Fibroblast of skin of right quadriceps (primary cell): ENCODE results near the gene RBM25.

Experiments
- DNase-seq: peaks from one replicate; pipeline ENCODE4 v3.0.0-alpha.2; 2013

The RBM25 gene

GRCh38 chr14:73172500-73172899 is 114.2 kb downstream of the RBM25 start:
- DNase-seq, result no peak

GRCh38 chr14:73173092-73173735 is 114.9 kb downstream of the RBM25 start:
- DNase-seq, result peak; percentile 44
